ENCODE measurements around the gene CHMP4A.

Gene CHMP4A, protein sequence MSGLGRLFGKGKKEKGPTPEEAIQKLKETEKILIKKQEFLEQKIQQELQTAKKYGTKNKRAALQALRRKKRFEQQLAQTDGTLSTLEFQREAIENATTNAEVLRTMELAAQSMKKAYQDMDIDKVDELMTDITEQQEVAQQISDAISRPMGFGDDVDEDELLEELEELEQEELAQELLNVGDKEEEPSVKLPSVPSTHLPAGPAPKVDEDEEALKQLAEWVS

DNA sequence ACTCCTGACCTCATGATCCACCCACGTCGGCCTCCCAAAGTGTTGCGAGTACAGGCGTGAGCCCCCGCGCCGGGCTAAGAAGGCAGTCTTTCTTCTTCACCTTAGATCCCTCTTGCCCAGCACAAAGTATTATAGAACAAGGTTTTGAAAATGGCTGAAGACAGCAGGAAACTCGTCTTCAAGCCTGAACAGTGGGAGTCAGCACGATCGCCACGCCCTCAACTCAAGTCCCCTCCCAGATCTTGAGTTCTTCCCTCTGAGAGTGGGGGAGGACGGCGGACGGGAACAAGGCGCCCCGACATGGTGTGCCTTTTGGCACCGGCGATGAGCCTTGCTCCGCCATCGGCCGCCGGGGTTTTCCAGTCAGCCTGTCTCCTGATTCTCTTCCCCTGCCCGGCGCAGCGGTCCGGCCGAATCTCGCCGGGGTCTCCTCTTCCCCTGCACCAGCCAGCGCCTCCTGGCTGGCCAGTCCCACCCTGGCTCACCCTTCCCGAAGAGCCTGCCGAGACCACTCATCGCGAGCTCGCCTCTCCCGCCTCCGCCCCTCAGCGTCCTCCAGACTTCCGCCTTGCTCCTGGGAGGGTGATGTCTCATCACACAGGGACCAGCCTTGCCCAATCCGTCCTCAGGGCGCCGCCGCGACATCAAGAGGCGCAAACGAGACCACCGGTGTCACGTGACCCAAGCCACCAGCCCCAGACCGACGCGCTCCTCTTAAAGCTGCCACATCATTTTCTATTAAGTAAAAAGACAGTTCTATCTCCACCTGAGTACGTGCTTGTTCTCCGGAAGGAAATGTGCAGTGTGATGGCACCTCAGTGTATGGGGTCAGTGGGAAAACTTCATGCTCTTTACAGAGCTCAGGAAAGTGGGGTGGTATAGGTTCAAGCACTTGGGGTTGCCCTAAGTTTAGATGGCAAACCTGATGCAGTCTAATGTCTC, at the start of gene CHMP4A:
CHMP4A (minus strand) TSS at position 565 of the 942 bp plus-strand sequence; CDS start at position 516, 49 bp downstream.
- DNase-seq (ENCODE audit: low read depth in 2 of 2, low spot score in 1 of 2): peak; percentile 88 to 93

DNA sequence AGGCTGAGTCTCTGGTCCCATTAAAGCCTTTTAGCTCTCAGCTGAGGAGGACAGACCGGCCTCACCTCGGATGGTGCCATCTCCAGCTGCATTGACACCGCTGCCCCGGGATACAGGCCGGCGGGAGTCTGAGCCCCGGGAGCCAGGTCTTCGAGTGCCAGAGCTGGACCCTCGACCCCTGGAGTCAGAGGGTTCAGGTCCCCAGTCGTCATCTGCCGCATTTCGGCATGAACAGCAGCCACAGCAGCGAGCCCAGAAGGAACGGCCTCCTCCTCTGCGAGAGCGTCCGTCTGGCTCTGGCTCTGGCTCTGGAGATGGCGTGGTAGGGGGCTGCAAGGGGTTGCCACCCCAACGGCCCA, 48.7 kb upstream of the CHMP4A start:
- no peak for DNase-seq (ENCODE audit: low read depth in 2 of 2, low spot score in 1 of 2)

DNA sequence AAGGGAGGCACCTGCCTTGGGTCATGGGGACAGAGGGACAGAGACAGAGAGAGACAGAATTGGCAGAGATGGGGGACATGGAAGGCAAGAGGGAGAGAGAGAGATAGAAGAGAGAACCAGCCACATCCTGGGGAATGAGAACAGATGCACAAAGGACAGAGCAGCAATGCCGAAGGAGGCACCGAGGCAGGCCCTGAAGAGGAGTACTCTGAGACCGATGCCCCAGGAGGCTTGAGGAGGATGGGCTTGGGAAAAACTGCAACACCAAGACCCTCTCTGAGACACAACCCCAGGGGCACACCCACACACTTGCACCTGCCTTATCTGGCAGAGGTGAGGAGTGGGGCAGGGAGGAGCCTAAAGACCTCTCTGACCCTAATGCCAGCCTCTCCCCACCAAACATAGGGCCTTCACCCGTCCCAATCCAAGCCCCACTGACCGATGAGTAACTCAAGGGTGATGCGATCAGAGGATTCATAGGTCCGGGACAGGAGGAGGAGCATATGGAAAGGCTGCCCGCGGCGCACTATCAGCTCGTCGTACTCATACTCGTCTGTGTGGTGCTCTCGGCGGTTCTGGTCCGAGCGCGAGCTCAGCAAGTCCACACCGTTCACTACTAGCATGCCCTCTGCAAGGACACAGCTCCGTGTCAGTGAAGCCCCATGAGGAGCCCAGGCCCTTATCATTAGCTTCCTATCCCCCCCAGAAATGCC, 48.1 kb upstream of the CHMP4A start:
- no peak for DNase-seq (ENCODE audit: low read depth in 2 of 2, low spot score in 1 of 2)

DNA sequence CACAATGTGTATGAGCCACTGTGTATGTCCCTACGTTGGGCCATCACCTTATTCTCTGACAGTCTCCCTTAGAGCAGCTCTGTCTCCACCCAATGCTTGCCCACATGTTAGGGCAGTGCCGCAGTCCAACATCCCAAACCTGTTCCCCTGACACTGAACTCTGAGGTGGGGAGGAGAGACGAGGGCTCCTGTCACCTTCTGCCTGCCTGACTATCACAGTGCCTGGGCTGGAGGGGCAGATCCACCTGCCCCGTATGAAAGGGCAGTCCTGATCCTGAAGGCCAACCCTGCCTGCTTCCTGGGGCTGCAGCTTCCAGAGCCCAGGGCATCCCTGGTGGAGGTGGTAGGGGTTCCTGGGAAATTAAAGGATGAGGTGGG, 47.5 kb upstream of the CHMP4A start:
- DNase-seq (ENCODE audit: low read depth in 2 of 2, low spot score in 1 of 2): no peak

DNA sequence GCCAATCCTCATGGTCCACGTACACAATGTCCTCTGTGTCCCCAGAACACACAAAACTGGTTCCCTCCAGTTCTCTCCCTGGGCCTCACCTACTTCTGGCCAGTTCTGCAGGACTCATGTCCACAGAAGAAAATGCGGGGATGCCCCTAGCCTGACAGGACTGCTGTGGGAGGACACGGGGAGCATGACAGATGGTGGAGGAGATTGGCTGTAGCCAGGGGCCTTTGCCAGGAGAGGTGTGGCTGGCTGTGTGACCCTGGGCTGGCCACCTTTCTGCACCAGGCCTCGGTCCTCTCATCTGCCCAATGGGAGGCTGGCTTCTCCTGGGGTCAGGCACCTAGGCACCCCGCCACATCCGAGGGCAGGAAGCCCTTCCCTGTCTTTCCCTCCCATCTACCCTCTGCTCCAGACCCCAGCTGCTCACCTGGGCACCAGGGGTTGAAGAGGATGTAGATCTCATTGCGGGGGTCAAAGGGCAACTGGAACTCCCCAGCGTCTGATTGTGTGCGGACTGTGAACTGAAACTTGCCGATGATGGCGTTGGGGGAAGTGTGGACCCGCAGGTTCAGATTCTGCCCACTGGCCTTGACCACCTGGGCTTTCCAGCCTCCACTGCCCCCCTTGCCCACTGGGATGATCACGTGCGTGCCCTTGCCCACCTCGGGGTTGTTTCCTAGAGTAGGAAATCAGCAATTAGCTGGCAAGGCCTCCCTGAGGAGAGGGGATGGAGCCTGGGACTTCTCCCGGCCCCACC, 46.9 kb upstream of the CHMP4A start:
- no peak for DNase-seq (ENCODE audit: low read depth in 2 of 2, low spot score in 1 of 2)

DNA sequence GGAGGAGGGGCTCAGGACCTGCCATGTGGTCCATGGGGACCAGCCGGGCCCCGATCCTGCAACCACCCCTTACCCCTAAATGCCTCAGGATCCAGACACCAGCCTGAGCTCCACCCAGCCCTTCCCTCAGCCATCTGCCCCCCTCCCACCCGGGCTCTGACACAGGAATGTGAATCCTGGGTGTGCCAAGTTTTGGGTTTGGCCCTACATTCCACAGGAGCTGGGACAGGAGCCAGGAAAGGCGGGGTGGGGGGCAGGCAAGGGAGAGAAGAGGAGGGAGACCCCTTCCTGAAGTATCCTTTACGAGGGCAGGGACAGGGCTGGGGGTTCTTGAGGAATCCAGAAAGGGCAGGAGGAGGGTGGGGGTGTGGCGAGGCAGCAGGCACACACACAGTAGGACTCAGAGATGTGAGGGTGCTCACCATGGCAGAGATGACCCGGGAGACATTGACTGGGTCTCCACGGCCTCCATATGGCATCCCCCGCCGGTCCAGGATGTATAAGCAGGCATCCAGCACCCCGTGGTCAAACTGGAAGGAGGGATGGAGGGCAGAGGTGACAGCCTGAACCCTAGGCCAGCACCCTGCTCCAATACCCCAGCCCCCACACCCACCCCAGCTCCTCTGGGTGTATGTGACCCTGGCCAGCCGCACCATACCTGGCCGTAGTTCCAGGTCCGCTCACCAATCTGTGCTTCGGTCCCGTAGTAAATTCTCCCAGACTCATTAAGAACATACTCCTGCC, 46.2 kb upstream of the CHMP4A start:
- DNase-seq (ENCODE audit: low read depth in 2 of 2, low spot score in 1 of 2): no peak

DNA sequence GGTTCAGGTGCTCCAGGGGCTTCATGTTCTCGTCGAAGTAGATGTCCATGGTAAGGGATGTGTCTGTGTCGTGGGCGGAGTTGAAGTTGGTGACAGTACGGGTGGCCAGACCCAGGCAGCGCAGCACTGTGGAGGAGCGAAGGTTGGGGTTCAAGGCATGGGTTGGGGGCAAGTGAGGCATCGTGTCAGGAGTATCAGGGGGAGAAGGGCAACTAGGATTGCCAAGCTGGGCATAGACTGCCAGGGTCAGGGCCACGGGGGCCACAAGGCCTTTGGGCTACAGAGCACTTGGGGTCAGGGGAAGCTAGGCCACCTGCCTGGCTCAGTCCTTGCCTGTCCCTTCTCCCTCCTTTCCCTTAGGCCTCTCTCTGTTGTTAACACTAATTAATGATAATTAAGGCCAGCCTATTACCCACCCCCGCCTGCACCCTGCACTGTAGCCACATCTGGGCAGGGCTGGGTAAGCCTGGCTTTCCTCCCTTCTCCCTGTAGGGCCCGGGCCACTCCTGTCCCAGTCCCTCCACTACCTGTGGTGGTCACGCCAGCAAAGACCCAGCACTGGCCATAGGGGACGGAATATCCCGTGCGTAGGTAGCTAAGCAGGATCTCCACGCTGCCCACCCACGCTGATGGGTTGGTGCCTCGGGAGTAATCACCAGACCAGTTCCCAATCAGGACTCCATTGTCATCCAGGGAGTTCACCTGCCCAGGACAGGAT, 45.4 kb upstream of the CHMP4A start:
- no peak for DNase-seq (ENCODE audit: low read depth in 2 of 2, low spot score in 1 of 2)

DNA sequence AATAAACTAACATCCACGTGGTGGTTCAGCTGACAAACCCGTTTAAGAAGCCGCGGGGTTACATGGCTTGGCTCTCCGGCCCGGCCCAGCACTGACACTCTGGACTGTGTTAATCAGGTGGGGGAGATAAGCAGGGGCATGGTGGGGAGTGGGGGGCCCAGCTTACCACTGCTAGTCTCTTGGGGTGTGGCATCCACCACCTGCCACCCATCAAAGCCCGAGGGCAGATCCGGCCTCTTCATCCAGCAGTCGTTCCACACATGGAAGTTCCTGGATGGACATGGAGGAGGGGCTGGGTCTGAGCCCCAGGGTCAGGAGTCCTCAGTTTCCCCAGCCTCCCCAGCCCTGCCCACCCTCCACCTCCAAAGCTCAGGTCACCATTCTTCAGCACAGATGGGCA, 44.8 kb upstream of the CHMP4A start:
- no peak for DNase-seq (ENCODE audit: low read depth in 2 of 2, low spot score in 1 of 2)

DNA sequence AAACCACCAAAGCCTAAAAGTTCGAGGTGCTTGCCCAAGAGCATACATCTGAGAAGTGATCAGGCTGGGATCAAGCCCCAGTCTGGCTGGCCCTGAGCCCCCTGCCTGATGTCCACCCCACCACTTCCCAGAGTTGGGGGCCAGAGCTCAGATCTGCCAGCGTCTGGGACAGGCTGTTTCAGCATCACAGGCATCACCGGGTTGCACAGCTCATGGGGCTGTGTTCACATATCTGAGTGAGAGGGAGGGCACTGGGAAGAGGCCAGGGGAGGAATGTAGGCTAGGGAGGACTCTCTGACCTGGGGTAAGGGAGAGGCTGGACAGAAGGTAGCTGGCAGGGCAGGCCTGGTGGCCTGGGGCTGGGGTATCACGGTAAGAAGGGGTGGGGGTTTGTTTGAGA, 43.7 kb upstream of the CHMP4A start:
- DNase-seq (ENCODE audit: low read depth in 2 of 2, low spot score in 1 of 2): no peak

DNA sequence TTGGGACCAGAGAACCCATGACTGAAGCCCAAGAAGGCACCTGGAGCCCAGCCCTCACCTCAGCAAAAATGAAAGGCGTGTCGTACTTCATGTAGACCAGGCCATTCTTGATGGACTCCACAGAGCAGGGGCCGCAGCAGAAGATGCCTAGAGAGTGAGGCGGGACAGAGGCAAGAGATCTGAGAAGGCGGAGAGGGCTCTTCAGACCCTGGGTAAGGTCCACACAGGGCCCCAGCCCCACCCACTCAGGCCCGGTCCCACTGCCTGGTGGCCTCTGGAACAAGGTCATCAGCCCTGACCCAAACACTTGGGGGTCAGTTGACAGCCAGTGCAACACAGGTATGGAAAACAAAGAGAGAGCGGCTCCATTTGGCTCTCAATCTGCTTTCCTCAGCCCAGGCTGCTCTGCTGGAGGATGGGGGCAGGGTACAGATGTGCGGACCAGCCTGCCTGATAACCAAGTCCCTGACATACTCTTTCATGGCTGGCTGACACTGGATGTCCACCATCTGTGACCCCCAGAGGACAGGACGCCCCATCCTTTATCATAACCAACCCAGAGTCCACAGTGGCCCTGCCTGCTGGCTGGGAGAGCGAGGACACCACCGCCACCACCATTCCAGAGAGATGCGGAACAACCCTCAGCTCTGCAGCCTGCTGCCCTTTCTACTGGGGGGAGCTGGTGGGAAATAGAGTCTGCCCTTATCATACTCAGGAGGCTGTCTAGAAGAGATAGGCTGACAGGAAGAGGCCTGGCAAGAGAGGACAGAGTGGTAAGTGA, 42.8 kb upstream of the CHMP4A start:
- no peak for DNase-seq (ENCODE audit: low read depth in 2 of 2, low spot score in 1 of 2)

DNA sequence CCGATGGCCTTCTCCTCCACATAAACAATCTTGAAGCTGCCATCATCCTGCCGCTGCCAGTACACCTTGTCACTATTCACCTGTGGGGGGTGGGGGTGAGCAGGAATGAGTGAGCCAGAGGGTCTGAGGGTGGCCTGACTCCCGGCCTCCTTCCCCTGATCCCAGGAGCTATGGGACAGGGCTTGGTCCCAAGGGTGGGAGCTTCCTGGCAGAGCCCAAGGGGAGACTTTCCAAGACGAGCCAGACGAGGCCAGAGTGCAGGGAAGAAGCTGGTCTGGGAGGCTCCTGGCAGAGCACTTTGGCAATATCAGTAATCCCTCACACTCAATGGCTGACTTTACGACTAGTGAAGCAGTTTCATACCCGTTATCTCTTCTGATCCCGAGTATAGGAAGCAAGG, 42.1 kb upstream of the CHMP4A start:
- DNase-seq (ENCODE audit: low read depth in 2 of 2, low spot score in 1 of 2): no peak

DNA sequence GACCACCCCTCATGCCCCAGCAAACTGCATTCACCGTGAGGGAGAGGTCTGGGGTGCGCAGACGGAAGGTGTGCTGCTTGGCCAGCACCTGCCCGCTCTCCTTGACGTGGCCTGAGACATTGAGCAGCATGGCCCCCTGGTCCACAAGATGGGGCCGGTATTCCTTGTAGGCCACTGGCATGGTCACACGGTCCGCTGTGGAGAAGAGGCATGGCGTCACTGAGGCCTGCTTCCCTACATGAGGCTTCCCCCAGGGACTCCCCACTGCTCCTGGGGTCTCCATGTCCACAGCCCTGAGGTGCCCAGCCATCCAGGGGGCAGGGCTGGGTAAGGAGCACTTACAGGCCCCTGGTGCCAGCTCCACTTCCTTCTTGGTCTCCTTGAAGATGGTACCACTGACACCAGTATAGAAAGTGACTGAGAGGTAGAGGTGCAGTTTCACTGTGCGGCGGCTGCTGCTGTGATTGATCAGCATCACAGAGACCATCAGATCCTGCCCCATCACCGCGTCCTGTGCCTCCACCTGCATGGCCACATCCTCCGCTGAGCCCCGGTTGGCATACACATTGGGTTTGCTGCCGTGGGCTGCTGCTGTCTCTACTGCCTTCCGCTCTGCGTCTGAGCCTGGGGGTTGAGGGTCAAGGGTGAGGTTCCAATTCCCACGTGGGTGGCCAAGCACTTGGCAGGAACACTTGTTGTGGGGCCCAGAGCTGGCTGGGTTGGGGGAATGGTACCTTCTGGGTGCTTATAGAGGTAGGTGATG, 41.5 kb upstream of the CHMP4A start:
- no peak for DNase-seq (ENCODE audit: low read depth in 2 of 2, low spot score in 1 of 2)

DNA sequence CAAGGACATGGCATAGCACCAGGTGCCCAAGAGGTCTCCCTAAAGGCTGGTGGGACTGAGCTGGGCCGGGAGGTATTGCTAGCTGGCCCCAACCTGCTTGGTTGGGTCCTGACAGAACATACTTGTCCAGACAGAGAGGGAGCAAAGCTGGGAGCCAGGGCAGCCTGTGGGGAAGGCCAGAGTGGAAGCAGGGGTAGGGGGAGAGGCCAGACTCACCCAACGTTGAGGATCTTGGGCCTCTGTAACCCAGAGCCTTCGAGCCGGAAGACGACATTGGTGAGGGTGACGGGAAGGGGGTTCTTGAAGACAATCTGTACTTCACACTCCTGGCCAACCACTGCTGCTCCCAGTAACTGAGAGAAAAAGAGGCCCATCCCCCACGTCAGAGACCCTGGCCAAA, 40.6 kb upstream of the CHMP4A start:
- no peak for DNase-seq (ENCODE audit: low read depth in 2 of 2, low spot score in 1 of 2)

DNA sequence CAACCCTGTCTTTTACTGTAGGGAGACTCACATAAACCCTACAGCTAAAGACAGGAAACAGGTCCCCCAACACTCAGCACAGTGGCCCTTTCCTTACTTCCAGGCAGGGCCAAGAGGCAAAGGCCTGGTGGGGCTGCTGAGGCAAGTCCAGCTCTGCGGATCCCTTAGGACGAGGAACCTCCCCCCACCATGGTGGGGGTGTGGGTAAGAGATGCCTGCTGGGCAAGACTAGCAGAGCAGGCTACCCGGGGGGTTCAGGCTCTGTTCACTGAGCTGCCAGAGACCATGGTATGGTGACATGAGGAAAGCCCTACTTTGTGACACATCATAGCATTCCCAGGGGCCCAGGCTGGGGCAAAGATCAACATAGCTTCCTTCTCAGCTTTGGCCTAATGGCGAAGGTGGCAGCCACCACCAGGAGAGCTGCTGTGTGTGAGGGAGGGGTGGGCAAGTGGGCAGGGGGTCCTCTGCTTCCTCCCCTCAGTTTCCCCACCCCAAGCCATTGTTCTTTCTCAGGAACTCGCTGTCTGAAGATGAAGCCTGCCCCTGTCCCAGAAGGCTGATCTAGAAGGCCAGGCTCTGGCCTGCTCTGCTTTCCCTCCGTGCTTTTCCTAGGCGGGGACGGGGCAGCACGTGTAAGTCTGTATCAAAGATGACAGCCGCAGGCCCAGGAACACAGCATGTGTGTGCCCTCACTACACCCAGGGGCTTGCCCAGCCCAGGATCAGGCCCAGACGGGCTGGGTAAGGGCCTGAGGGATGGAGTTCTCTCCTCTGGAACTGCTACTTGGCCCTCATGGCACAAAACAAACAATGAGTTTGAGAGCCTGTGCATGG, 39.2 kb upstream of the CHMP4A start:
- DNase-seq (ENCODE audit: low read depth in 2 of 2, low spot score in 1 of 2): no peak

DNA sequence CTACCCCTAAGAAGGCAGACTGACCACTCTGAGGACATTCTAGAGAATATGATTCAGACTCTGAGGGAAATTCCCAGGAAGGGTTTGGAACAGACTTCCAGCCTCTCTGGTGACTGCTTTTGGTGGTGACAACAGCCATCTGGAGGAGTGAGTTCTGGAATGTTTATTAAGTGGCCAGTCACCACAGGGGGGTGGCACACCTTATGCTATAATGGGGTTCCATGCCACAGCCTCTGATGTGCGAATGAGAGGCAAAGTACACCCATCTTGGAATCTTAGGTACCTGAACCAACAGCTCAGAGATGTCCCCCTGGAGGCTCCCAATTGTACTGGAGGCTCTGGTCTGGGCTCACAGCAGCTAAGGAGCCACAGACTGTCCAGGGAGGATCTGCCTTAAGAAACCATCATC, 38.6 kb upstream of the CHMP4A start:
- DNase-seq (ENCODE audit: low read depth in 2 of 2, low spot score in 1 of 2): no peak

DNA sequence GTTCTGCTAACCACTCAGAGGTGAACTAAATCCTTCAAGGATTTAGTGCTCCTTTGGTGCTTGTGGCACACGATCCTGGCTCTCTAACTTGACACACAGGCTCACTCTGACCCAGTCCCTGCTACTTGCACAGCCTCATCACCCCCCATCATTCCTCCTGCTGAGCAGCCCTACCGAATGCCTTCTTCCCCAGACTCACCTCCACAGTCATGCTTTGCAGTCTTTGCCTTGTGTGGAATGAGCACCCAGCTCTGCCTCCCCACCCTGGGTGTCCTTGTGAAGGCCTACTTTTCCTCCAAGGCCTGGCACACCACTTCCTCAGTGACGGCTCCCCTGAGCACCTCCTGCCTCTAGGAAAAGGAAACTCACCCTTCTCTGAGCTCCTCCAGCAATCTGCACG, 37.1 kb upstream of the CHMP4A start:
- DNase-seq (ENCODE audit: low read depth in 2 of 2, low spot score in 1 of 2): no peak

DNA sequence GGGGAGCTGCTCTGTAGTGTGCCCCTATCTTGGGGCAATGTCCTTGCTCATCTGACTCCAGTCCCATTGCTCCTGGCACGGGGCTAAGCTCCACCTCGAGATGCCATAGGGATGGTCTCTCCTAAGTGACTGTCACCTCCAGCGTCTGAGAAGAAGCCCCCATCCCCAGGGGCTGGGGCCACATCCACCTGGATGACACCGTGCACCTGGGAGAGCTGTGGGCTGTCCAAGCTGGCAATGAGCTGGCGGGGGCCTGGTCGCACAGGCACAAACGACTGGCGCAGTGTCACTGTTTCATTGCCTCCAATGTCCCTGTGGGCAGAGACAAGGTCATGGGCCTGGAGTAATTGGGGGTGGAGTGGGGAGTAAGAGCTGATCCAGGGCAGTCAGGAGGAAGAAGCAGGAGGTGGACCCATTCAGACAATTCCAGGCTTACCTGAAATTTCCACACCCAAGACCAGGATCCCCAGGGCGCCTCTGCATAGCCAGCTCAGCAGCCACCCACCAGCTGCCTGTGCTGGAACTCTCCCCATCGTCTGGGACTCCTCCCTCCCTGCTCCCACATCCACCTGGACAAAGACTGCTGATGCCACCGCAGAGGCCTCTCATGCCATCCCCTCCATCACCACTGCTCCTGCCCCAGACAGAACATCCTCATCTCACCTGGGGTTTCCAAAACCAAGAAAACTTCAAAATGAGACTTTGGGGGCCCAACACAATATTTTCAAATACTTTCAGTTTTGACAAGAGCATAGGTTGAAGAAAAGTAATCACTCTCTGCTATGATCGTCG, 36.1 kb upstream of the CHMP4A start:
- DNase-seq (ENCODE audit: low read depth in 2 of 2, low spot score in 1 of 2): no peak
